Transverse colon (tissue), 4 donors: Measurements from ENCODE around the gene RASSF4. TPM values are rescaled to one million over a fixed set of nuclear protein-coding genes. Genes with fewer than 3 reads are reported as not detected.

ENCODE experiments used
- DNase-seq: peaks from one replicate; pipeline ENCODE4 v3.0.0-alpha.2; 2019
- H3K27ac ChIP-seq, 4 donors: fragments of 200-600 bp; sonication (generic); 2 replicates each; pipeline ENCODE4 v1.5.1; 2016 to 2018; ENCODE audit warnings: inconsistent platforms in 4 of 4
- H3K27me3 ChIP-seq: fragments of 200-600 bp; sonication (generic); 2 replicates; pipeline ENCODE4 v1.5.1; 2017; ENCODE audit warnings: inconsistent platforms
- H3K36me3 ChIP-seq, 4 donors: fragments of 200-600 bp; sonication (generic); 2 replicates each; pipeline ENCODE4 v1.5.1; 2017 to 2019; ENCODE audit warnings: inconsistent platforms in 4 of 4
- H3K4me1 ChIP-seq, 4 donors: fragments of 200-600 bp; sonication (generic); 2 replicates each; pipeline ENCODE4 v1.5.1; 2017 to 2020; ENCODE audit warnings: inconsistent platforms in 4 of 4
- H3K4me3 ChIP-seq, 4 donors: fragments of 200-600 bp; sonication (generic); 1 replicate in 1 of 4; 2 replicates in 3 of 4; pipeline versions ENCODE4 v1.5.1 to v1.6.1; 2017 to 2019; ENCODE audit warnings: inconsistent platforms in 4 of 4
- H3K9me3 ChIP-seq, 2 donors: fragments of 200-600 bp; sonication (generic); 2 replicates each; pipeline ENCODE4 v1.5.1; 2017 to 2019; ENCODE audit warnings: inconsistent platforms in 2 of 2
- CTCF ChIP-seq, 5 experiments: fragments of 200-600 bp in 3 of 5; fragments of 450-650 bp in 2 of 5; sonication (generic) in 3 of 5; IDR thresholded peaks; 1 replicate in 2 of 5; 2 replicates in 3 of 5; pipeline ENCODE4 v1.5.1; 2016 to 2017; ENCODE audit warnings: antibody characterized with exemption in 5 of 5, inconsistent platforms in 3 of 5, mild to moderate bottlenecking in 2 of 5, moderate library complexity in 1 of 5
- EP300 ChIP-seq: sonication (generic); formaldehyde crosslinking; IDR thresholded peaks from one replicate; pipeline ENCODE4 v1.6.1; 2017; ENCODE audit warnings: antibody characterized with exemption, low read depth
- POLR2A ChIP-seq: fragments of 450-650 bp; IDR thresholded peaks from one replicate; pipeline ENCODE4 v1.6.1; 2016; ENCODE audit warnings: antibody characterized with exemption, mild to moderate bottlenecking, moderate library complexity
- POLR2AphosphoS5 ChIP-seq, 3 donors: sonication (generic); formaldehyde crosslinking; IDR thresholded peaks; one replicate each; pipeline ENCODE4 v1.6.1; 2016; ENCODE audit warnings: antibody characterized with exemption in 3 of 3
- WGBS, 2 donors: methylation state at CpG; one replicate each; pipeline ENCODE4 v1.1.5; 2018; ENCODE audit warnings: low coverage in 1 of 2; 5-methylcytosine and 5-hydroxymethylcytosine counted together
- in situ Hi-C, 4 donors: fragments of 200-750 bp; cut with MboI; loops; one replicate each; pipeline versions ENCODE4 v1.15.0 to v1.15.1; 2017; ENCODE audit warnings: low sequenced_read_pairs in 3 of 4, low pct_ligation_motif_present in 1 of 4, low pct_unique_long_range_greater_than_20kb in 1 of 4
- intact Hi-C: fragments of 100-400 bp; cut with DNase I; formaldehyde crosslinking; loops from one replicate; pipeline ENCODE4 v1.15.1; 2023; ENCODE audit warnings: low total_unique reads
- total RNA-seq, 4 donors: library from RNA; depleted of rRNA; stranded (reverse); fragments of >200 nt; gene quantifications; one replicate each; pipeline ENCODE4 v1.1.0, GENCODE V29; 2016

The RASSF4 gene
- total RNA-seq, 4 donors from 2014 or later, result 26.8 to 37.8 (median 27.5) TPM

GRCh38 chr10:44917848-44918247 lies 41.8 kb upstream of the RASSF4 start:
- intact Hi-C loops (no loop called here), in situ Hi-C loops (no loop called here)
- no peaks in the 10 kb centered on the region for H3K9me3 ChIP-seq
- no peak for TF ChIP-seq EP300
- no peak for TF ChIP-seq POLR2AphosphoS5 (IDR thresholded peaks at IDR 0.05)
- TF ChIP-seq POLR2A, result no peak
- TF ChIP-seq CTCF (IDR thresholded peaks at IDR 0.05), result no peak
- no peaks in the 10 kb centered on the region for H3K27me3 ChIP-seq
- peaks cover 0 to 6% (median under 1%) of the 10 kb centered on the region in 4 donors for H3K4me1 ChIP-seq
- no peak overlapping the region for H3K27ac ChIP-seq
- 77 to 83% methylated on average over 2 to 3 of the region's 3 CpGs for WGBS, 2 donors
- no peak overlapping the region for H3K4me3 ChIP-seq
- H3K36me3 ChIP-seq, result no peaks in the 10 kb centered on the region
- DNase-seq, result no peak

GRCh38 chr10:44920252-44920651 lies 39.4 kb upstream of the RASSF4 start:
- H3K27ac ChIP-seq, result no peak overlapping the region
- H3K9me3 ChIP-seq, result no peaks in the 10 kb centered on the region
- intact Hi-C loops (no loop called here), in situ Hi-C loops (no loop called here)
- 86% methylated on average over 3 of the region's 3 CpGs; no CpG with 5 or more reads in 1 of the 2 donors for WGBS, 2 donors
- no peaks in the 10 kb centered on the region for H3K4me1 ChIP-seq
- H3K36me3 ChIP-seq, result no peaks in the 10 kb centered on the region
- TF ChIP-seq CTCF (IDR thresholded peaks at IDR 0.05) (no peak), EP300 (no peak), POLR2A (no peak), POLR2AphosphoS5 (IDR thresholded peaks at IDR 0.05) (no peak)
- H3K27me3 ChIP-seq, result no peaks in the 10 kb centered on the region
- DNase-seq, result no peak
- H3K4me3 ChIP-seq, result no peak overlapping the region

- no peaks in the 10 kb centered on the region for H3K27me3 ChIP-seq
- H3K9me3 ChIP-seq, result no peaks in the 10 kb centered on the region
- in situ Hi-C loops (no loop called here), intact Hi-C loops (no loop called here)
- WGBS, 2 donors, result 78% methylated on average over 5 of the region's 5 CpGs; no CpG with 5 or more reads in 1 of the 2 donors
- DNase-seq, result no peak
- TF ChIP-seq CTCF (IDR thresholded peaks at IDR 0.05) (no peak), POLR2A (no peak), POLR2AphosphoS5 (IDR thresholded peaks at IDR 0.05) (no peak), EP300 (no peak)
- H3K4me3 ChIP-seq, result no peak overlapping the region
- no peak overlapping the region for H3K27ac ChIP-seq
- H3K36me3 ChIP-seq, result no peaks in the 10 kb centered on the region
- H3K4me1 ChIP-seq, result no peaks in the 10 kb centered on the region
Measured at GRCh38 chr10:44921061-44921460, 38.5 kb upstream of the RASSF4 start.

GRCh38 chr10:44921506-44921905 lies 38.1 kb upstream of the RASSF4 start:
- Histone ChIP-seq H3K27ac (no peak overlapping the region), H3K4me1 (no peaks in the 10 kb centered on the region), H3K36me3 (no peaks in the 10 kb centered on the region), H3K9me3 (no peaks in the 10 kb centered on the region), H3K27me3 (no peaks in the 10 kb centered on the region), H3K4me3 (no peak overlapping the region)
- 92% methylated on average over 3 of the region's 3 CpGs; no CpG with 5 or more reads in 1 of the 2 donors for WGBS, 2 donors
- no peak for DNase-seq
- TF ChIP-seq POLR2AphosphoS5 (IDR thresholded peaks at IDR 0.05) (no peak), CTCF (IDR thresholded peaks at IDR 0.05) (no peak), EP300 (no peak), POLR2A (no peak)
- intact Hi-C loops (no loop called here), in situ Hi-C loops (no loop called here)
